PC-9 (cell line): ENCODE measurements around the gene SLC9A9. TPM values are rescaled to one million over a fixed set of nuclear protein-coding genes. Genes with fewer than 3 reads are reported as not detected.

Source experiments
- BruUV-seq: library from RNA; stranded (reverse); fragments of 400-500 nt; replicated peaks from 2 replicates; lab custom pipeline; 2021; lab: Mats Ljungman, UMichigan
- CTCF ChIA-PET: fragments of 300-600 bp; sonication (Branson Sonifier 250); formaldehyde crosslinking; loops from one replicate; lab custom pipeline; 2022; ENCODE audit warnings: antibody characterized with exemption; lab: Charles Lee
- POLR2A ChIA-PET: fragments of 300-600 bp; sonication (Branson Sonifier 250); formaldehyde crosslinking; loops from one replicate; lab custom pipeline; 2022; ENCODE audit warnings: antibody characterized with exemption; ENCODE audit not compliant: unreplicated experiment; lab: Charles Lee
- DNase-seq, 2 experiments: peaks; one replicate each; pipeline versions ENCODE4 v3.0.0 to v3.0.0-alpha.2; 2015 to 2022; ENCODE audit warnings: mixed read lengths in 1 of 2
- H2AFZ ChIP-seq: fragments of 200-600 bp; sonication (generic); 2 replicates; pipeline ENCODE4 v1.8.1; 2017; ENCODE audit warnings: antibody characterized with exemption
- H3F3A ChIP-seq: fragments of 200-600 bp; sonication (generic); 2 replicates; pipeline ENCODE4 v1.8.1; 2017; ENCODE audit warnings: antibody characterized with exemption, mild to moderate bottlenecking, low read depth; ENCODE audit not compliant: insufficient read depth
- H3K27ac ChIP-seq: fragments of 200-600 bp; sonication (generic); 2 replicates; pipeline ENCODE4 v1.6.1; 2016; ENCODE audit warnings: mixed run types
- H3K27me3 ChIP-seq: fragments of 200-600 bp; sonication (generic); 2 replicates; pipeline ENCODE4 v1.6.1; 2016; ENCODE audit warnings: low read depth, mixed run types; ENCODE audit not compliant: insufficient read depth
- H3K36me3 ChIP-seq: fragments of 200-600 bp; sonication (generic); 2 replicates; pipeline ENCODE4 v1.6.1; 2016; ENCODE audit warnings: low read depth, mixed run types
- H3K4me1 ChIP-seq: fragments of 200-600 bp; sonication (generic); replicated peaks from 2 replicates; pipeline ENCODE4 v1.6.1; 2016; ENCODE audit warnings: mixed run types; ENCODE audit not compliant: insufficient read depth
- H3K4me2 ChIP-seq: fragments of 200-600 bp; sonication (generic); 2 replicates; pipeline ENCODE4 v1.6.1; 2017; ENCODE audit warnings: mixed run types
- H3K4me3 ChIP-seq: fragments of 200-600 bp; sonication (generic); 2 replicates; pipeline ENCODE4 v1.6.1; 2016; ENCODE audit warnings: mixed run types
- H3K79me2 ChIP-seq: fragments of 200-600 bp; sonication (generic); 2 replicates; pipeline ENCODE4 v1.6.1; 2017; ENCODE audit warnings: low read depth, mixed run types
- H3K9me2 ChIP-seq: fragments of 200-600 bp; sonication (generic); 2 replicates; pipeline ENCODE4 v1.8.1; 2017; ENCODE audit warnings: mild to moderate bottlenecking; ENCODE audit not compliant: insufficient read depth
- H3K9me3 ChIP-seq: fragments of 200-600 bp; sonication (generic); 2 replicates; pipeline ENCODE4 v1.8.1; 2016; ENCODE audit warnings: low read depth; ENCODE audit not compliant: insufficient read depth
- H4K20me1 ChIP-seq: fragments of 200-600 bp; sonication (generic); 2 replicates; pipeline ENCODE4 v1.8.1; 2017; ENCODE audit not compliant: insufficient read depth
- EZH2 ChIP-seq: fragments of 200-600 bp; sonication (generic); IDR thresholded peaks from 2 replicates; pipeline ENCODE4 v1.8.0; 2017; ENCODE audit warnings: antibody characterized with exemption, low read depth
- intact Hi-C: fragments of 100-400 bp; cut with micrococcal nuclease; formaldehyde crosslinking; loops from one replicate; pipeline ENCODE4 v1.10.0; 2022; ENCODE audit not compliant: unreplicated experiment
- total RNA-seq: library from RNA; stranded (reverse); gene quantifications from 2 replicates; pipeline ENCODE4 v1.2.3, GENCODE V29; 2021
- TF ChIP-seq, protein P1 (sequence below): fragments of 200-600 bp; sonication (generic); conservative IDR thresholded peaks from 2 replicates; pipeline ENCODE4 v1.6.1; 2017; ENCODE audit warnings: mixed run types, antibody characterized with exemption, mild to moderate bottlenecking, moderate library complexity

Gene SLC9A9
- total RNA-seq, 1 experiment from 2014 or later: 1.7 TPM

DNA sequence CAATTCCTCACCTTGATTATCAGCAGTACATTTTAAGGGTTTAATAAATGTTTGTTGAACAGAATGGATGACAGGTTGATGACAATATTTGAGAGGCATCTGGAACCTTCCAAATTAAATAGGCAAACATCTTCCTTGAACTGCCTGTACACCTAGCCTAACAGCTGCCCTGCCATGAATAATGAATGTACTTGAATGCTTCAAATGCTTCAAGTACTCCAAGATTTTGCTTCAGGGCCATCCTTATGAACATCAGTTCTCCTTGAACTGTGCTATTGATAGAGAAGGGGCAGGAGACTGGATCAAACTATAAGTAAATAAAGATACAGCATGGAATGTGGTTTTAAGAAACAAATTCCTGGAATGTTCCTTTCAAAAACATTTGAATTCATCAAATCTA is 591.9 kb downstream of the SLC9A9 start:
- TF ChIP-seq, protein P1, sequence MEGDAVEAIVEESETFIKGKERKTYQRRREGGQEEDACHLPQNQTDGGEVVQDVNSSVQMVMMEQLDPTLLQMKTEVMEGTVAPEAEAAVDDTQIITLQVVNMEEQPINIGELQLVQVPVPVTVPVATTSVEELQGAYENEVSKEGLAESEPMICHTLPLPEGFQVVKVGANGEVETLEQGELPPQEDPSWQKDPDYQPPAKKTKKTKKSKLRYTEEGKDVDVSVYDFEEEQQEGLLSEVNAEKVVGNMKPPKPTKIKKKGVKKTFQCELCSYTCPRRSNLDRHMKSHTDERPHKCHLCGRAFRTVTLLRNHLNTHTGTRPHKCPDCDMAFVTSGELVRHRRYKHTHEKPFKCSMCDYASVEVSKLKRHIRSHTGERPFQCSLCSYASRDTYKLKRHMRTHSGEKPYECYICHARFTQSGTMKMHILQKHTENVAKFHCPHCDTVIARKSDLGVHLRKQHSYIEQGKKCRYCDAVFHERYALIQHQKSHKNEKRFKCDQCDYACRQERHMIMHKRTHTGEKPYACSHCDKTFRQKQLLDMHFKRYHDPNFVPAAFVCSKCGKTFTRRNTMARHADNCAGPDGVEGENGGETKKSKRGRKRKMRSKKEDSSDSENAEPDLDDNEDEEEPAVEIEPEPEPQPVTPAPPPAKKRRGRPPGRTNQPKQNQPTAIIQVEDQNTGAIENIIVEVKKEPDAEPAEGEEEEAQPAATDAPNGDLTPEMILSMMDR: no peak
- TF ChIP-seq EZH2: no peak
- no peaks in the 10 kb centered on the region for H3F3A ChIP-seq
- H3K4me3 ChIP-seq: no peak overlapping the region
- no peaks in the 10 kb centered on the region for H3K4me1 ChIP-seq
- H3K27me3 ChIP-seq: no peaks in the 10 kb centered on the region
- H3K4me2 ChIP-seq: no peak overlapping the region
- H3K27ac ChIP-seq: no peak overlapping the region
- intact Hi-C loops: no loop called here
- CTCF ChIA-PET: no interaction called here
- POLR2A ChIA-PET: no interaction called here
- BruUV-seq: no TSS peak
- no peaks in the 10 kb centered on the region for H3K9me3 ChIP-seq
- no peaks in the 10 kb centered on the region for H3K9me2 ChIP-seq
- no peak for DNase-seq
- no peak overlapping the region for H2AFZ ChIP-seq
- no peaks in the 10 kb centered on the region for H4K20me1 ChIP-seq
- H3K79me2 ChIP-seq: no peaks in the 10 kb centered on the region
- no peaks in the 10 kb centered on the region for H3K36me3 ChIP-seq

DNA sequence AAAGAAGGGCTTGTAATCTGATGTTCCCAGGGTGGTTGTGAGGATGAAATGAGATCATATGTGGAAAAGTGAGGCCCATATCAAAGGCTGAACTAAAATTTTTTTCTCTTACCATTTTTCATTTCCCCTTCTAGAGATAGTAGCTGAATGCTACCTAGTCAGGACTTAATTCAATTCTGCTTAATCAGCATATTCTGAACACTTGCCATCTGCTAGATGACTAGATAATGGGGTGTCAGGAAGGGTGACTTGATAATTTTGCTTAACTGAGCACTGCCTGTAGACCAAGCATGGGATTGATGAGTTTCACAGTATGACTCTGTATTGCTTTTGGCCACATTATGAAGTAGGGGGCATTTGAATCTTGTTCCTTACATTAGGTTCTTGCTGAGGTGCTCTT is 592.5 kb downstream of the SLC9A9 start:
- Histone ChIP-seq H2AFZ (no peak overlapping the region), H3K27ac (no peak overlapping the region), H3K79me2 (no peaks in the 10 kb centered on the region), H3K4me2 (no peak overlapping the region), H4K20me1 (no peaks in the 10 kb centered on the region), H3F3A (no peaks in the 10 kb centered on the region), H3K4me1 (no peaks in the 10 kb centered on the region), H3K9me2 (no peaks in the 10 kb centered on the region), H3K27me3 (no peaks in the 10 kb centered on the region), H3K9me3 (no peaks in the 10 kb centered on the region), H3K36me3 (no peaks in the 10 kb centered on the region), H3K4me3 (no peak overlapping the region)
- CTCF ChIA-PET: no interaction called here
- POLR2A ChIA-PET: no interaction called here
- TF ChIP-seq EZH2: no peak
- TF ChIP-seq, protein P1: no peak
- BruUV-seq: no TSS peak
- intact Hi-C loops: no loop called here
- no peak for DNase-seq

DNA sequence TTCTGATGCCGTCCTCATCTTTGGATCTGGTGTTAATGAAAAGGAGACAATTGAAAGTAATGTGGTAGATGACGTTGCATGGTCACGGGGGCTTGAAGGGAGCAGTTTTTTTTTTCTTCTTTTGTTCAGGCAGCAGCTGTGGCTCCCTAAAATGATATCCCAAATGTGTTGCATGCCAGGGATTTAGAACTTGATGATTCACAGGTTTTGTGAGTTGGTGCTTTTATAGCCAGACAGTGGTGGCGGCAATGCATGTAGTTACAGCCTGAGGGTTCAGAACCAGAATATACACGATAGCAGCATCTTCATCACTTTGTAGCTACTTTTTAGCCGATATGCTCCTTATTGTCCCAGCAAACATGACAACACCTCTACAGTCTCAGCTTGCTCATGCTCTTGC is 595.3 kb downstream of the SLC9A9 start:
- CTCF ChIA-PET: no interaction called here
- Histone ChIP-seq H3K9me2 (no peaks in the 10 kb centered on the region), H3K79me2 (no peaks in the 10 kb centered on the region), H2AFZ (no peak overlapping the region), H3K4me2 (no peak overlapping the region), H3K4me1 (no peaks in the 10 kb centered on the region), H3F3A (no peaks in the 10 kb centered on the region), H4K20me1 (no peaks in the 10 kb centered on the region), H3K27me3 (no peaks in the 10 kb centered on the region; the same call in 1 of the 2 replicates), H3K4me3 (no peak overlapping the region), H3K36me3 (no peaks in the 10 kb centered on the region), H3K9me3 (no peaks in the 10 kb centered on the region), H3K27ac (no peak overlapping the region)
- BruUV-seq: no TSS peak
- TF ChIP-seq, protein P1: no peak
- no peak for TF ChIP-seq EZH2
- intact Hi-C loops: no loop called here
- POLR2A ChIA-PET: no interaction called here
- no peak for DNase-seq
